NCI-H2029 treated with DMSO at 0.1 percent for 48 hours (cell line): ENCODE data around the gene HEXIM2.
"Not testable (repeated sequence)": the region's sequence is repeated elsewhere in the genome, so short reads cannot be mapped to it uniquely, and the experiment has no call there.

Source experiments
- DNase-seq: peaks from one replicate; lab custom pipeline; 2025; lab: John Stamatoyannopoulos, UW

Gene HEXIM2

DNA sequence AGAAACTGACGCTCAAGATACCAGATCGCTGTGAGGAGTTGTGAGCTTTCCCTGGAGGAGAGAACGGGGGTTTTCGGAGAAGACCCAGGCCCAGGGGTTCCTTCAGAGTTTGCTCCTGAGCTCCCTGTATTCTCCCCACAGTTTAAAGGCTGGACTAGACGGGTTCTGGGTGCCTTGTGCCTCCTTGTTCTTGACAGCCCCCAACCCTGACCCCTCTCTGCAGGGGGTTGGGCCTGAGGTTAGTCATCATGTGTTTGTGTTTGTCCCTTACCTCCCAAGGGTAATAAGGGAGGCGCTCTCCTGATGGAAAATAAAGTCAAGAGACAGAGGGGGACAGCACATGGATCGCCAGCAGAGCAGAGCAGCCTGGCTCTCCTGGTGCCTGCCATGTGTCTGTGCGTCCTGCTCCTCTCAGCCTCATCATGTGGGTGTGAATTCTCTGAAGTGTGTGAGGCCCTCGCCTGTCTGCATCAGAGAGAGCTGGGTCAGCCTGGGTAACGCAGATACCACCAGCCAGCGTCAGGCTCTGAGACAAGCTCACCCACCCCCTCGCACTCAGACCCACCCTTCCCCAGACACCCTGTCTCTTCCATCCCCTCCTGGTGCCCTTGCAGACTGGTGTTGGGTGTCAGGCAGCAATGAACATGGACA is 8.7 kb downstream of the HEXIM2 start:
- DNase-seq: no peak

- DNase-seq: no peak
Measured at GRCh38 chr17:45170931-45171337, 9.3 kb downstream of the HEXIM2 start.

DNA sequence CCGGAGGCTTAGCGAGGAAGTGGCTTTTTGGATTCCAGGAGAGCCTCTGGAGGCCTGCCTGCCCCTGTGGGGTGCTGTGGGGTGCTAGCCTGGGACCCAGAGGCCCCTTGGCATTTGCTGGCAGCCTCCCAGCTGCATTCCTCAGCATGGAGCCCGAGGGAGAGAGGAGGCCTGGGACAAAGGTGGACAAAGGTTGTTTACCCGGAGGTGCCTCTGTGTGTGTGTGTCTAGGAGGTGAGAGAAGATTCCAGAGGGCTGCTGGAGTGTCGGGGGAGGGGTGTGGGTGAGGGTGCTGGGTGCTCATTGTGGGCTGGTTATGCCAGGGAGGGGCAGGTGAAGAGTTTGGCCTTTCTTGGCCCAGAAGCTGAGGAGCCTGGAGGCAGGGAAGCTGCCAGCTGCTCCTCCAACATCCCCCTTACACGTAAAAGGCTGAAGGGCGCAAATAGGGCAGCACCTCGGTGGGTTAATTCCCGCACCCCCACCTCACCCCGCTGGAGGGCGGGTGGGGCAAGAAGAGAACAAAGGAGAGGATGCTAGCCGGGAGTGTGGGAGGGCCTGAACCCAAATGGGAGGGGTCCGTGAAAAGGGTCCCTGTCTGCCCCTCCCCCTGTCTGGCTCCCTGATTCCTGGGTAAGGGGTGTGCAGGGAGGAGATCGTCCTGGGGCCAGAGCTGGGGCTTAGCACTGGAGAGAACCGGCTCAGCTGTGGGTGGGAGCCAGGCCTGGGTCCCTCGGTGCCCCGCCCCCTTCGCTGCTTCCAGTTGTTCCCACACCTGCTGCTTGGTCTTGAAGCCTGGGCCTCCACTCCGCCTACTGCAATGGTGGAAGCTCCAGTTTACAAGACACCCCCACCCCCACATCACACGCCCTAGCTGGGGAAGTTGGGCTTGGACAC is 9.9 kb downstream of the HEXIM2 start:
- no peak for DNase-seq

DNA sequence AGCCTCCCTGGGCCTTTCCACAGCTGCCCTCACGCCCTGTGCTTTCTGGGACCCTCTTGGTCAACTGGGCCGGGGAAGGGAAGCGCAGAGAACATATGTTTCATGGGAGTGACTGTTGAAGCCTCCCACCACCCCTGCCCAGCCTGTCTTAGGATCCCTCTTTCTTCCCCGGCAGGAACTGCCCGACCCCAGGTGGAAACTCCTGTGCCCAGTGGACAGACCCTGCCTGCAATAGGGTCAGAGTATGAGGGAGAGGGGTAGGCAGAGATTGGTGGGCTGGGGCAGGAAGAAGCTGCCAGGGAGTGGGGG is 10.5 kb downstream of the HEXIM2 start:
- DNase-seq: no peak

DNA sequence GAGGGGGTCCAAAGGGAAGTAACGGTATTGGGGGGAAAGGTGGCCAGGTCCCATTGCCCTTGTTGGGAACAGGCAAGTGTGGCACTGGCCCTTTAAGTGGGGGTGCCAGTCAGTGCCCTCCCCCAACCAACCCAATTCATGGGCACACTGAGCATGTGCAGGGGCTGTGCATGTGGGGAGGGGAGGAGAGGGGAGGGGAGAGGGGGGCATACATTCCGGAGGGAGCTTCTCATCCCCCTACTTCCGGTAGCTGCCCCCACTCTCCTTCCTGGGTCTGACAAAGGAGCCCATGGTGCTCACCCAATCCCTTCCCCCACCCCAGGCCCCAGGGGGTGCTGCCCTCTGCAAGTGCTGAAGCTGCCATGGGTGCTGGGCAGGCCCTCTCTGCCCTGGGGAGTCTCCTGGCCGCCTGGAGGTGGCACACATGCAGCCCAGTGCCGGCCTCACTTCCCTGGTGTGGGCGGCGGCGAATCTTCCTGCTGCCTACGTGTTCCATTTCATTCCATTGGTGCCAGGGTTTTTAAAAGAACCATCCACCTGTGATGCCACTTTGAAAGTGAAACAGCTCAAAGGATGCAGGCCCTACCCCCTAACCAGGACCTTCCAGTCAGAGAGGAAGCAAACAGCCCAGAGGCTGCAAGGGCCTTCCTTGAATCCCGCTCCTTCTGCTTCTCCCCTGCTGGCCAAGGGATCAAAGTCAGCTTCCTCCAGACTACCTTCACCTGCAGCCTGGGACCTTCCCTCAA is 11.0 kb downstream of the HEXIM2 start:
- no peak for DNase-seq

DNA sequence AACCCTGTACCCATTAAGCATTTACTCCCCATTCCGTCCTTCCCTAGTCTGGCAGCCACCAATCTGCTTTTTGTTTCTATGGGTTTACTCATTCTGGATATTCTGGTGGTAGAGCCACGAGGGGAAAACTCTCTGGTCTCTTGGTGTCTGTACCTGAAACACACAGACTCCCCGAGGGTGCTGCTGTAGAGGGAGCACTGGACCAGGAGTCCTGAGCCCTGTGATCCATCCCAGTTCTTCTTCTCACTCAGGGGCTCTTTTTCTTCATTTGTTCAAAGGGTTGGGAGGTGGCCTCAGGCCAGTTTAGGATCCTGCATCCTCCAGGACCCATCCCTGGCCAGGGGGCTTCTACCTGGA is 14.1 kb downstream of the HEXIM2 start:
- no peak for DNase-seq

- DNase-seq: no peak
Measured at GRCh38 chr17:45177563-45177962, 15.9 kb downstream of the HEXIM2 start.

DNA sequence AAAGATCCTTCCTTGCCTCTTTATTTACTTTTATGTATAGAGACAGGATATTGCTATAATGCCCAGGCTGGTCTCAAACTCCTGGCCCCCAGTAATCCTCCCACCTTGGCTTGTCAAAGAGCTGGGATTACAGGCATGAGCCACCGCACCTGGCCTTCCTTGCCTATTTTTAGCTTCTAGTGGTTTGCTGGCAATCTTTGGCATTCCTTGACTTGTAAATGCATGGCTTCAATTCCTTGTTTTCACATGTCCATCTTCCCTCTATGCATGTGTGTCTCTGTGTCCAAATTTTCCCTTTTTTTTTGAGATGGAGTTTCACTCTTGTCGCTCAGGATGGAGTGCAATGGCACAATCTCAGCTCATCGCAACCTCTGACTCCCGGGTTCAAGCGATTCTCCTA is 22.5 kb downstream of the HEXIM2 start:
- DNase-seq: no peak

DNA sequence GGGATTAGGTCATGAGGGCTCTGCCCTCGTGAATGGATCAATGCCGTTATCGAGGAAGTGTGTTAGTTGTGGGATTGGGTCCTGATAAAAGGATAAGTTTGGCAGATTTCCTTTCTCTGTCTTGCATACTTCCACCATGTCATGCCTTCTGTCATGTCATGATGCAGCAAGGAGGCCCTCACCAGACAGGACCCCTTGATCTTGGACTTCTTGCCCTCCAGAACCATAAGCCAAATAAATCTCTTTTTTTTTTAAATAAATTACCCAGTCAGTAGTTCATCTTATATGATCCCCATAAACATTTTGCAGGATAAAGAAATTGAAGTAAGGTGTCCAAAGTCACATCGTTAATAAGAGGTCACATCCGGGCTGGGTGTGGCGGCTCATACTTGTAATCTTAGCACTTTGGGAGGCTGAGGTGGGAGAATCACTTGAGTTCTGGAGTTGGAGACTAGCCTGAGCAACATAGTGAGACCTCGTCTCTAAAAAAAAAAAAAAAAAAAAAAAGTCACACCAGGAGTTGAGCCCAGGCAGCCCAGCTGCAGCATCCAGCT is 25.2 kb downstream of the HEXIM2 start:
- no peak for DNase-seq

DNA sequence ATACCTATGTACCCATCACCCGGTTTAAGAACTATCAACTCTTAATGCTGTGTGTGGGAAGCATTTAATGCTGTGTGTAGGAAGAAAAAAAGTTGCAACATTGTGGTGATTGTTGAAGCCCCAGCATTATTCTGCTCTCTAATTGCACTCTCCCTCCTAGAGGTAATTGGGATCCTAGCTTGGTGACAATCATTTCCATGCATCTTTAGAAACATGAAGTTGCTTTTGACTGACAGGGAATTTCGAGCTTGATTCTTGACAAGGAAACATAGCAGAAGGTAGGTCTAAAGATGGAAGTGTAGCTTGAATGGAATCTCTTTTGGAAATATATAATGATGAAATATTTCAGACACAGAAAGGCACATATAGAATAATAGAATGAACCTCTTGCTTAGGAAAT is 27.3 kb downstream of the HEXIM2 start:
- no peak for DNase-seq

GRCh38 chr17:45190503-45191255 is 29.0 kb downstream of the HEXIM2 start:
- DNase-seq: no peak

DNA sequence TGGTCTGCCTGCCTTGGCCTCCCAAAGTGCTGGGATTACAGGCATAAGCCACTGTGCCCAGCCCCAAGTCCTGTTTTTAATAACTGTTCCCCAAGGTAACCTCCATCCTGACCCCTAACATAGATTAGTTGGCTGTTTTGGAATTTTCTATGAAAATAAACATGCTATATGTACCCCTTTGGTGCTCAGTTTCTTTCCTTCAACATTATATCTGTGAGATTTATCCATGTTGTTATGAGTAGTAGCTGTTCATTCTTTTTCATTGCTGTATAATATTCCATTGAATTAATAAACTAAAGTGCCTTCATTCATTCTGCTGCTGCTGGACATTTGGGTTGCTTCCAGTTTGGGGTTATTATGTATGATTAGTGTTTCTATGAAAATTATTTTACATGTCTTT is 33.7 kb downstream of the HEXIM2 start:
- no peak for DNase-seq

DNA sequence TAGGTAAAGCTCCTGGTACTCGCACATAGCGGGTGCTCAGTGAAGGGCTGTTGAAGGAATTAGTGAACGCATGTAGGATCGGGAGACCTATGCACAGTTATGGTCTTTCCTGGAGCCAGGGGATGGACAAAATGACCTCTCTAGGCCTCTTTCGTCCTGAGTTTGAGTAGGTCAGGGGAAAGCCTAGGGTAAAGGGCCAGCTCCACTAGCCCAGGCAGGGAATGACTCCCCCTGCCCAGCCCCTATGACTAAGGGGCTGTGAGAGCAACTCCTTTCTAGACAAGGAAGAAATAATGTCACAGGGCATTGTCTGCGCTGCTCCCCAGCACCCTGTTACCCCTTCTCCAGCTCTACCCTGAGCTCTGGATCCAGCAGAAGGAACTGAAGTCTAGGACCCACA is 35.4 kb downstream of the HEXIM2 start:
- DNase-seq: no peak

- peak; percentile 50 for DNase-seq
Measured at GRCh38 chr17:45197555-45198334, 36.1 kb downstream of the HEXIM2 start.

GRCh38 chr17:45200701-45201100 is 39.0 kb downstream of the HEXIM2 start:
- DNase-seq: no peak

GRCh38 chr17:45201457-45201856 is 39.8 kb downstream of the HEXIM2 start:
- DNase-seq: no peak

GRCh38 chr17:45201880-45202279 is 40.2 kb downstream of the HEXIM2 start:
- not testable (repeated sequence) for DNase-seq

GRCh38 chr17:45218895-45219661 is 57.4 kb downstream of the HEXIM2 start:
- peak; percentile 56 for DNase-seq
